Endothelial cell of umbilical vein (primary cell): ENCODE data around the gene TMC6. TPM values are rescaled to one million over a fixed set of nuclear protein-coding genes. Genes with fewer than 3 reads are reported as not detected.

ENCODE experiments used
- BruUV-seq: library from RNA; stranded (reverse); fragments of 400-500 nt; replicated peaks from 2 replicates; lab custom pipeline; 2021; lab: Mats Ljungman, UMichigan
- CTCF ChIA-PET: fragments of 300-600, 350-600 bp; sonication (Branson Sonifier 250); formaldehyde crosslinking; loops from one replicate; lab custom pipeline; 2021; ENCODE audit warnings: antibody characterized with exemption, inconsistent platforms; lab: Charles Lee
- POLR2A ChIA-PET: fragments of 300-600, 350-600 bp; sonication (Branson Sonifier 250); formaldehyde crosslinking; loops from one replicate; lab custom pipeline; 2021; ENCODE audit warnings: antibody characterized with exemption, inconsistent platforms; lab: Charles Lee
- DNase-seq: peaks from one replicate; pipeline ENCODE4 v3.0.0-alpha.2; 2011; ENCODE audit warnings: low read depth, low spot score
- FAIRE-seq: peaks from 2 replicates; lab custom pipeline; 2011; peaks lifted over from hg19 to GRCh38; lab: Jason Lieb, UNC
- H2AFZ ChIP-seq: 2 replicates; pipeline ENCODE4 v1.6.0; 2012; ENCODE audit warnings: low read depth, low read length, control low read depth, inconsistent platforms
- H3K27ac ChIP-seq: 2 replicates; pipeline ENCODE4 v1.5.1; 2011; ENCODE audit warnings: low read depth, mild to moderate bottlenecking, control low read depth, low read length, moderate library complexity; ENCODE audit not compliant: insufficient read depth
- H3K27me3 ChIP-seq, 2 experiments: 2 replicates each; pipeline versions ENCODE4 v1.6.0 to v1.6.1; 2011; ENCODE audit warnings: low read length in 2 of 2, mixed read lengths in 1 of 2; ENCODE audit not compliant: control insufficient read depth in 2 of 2, insufficient read depth in 2 of 2
- H3K36me3 ChIP-seq, 2 experiments: 2 replicates in 1 of 2; 3 replicates in 1 of 2; pipeline ENCODE4 v1.5.1; 2011; ENCODE audit warnings: low read length in 2 of 2, mild to moderate bottlenecking in 1 of 2, moderate library complexity in 1 of 2; ENCODE audit not compliant: control insufficient read depth in 2 of 2, insufficient read depth in 2 of 2; ENCODE audit errors: extremely low read depth in 1 of 2
- H3K4me1 ChIP-seq: 3 replicates; pipeline ENCODE4 v1.5.1; 2011; ENCODE audit warnings: mild to moderate bottlenecking, low read length; ENCODE audit not compliant: control insufficient read depth, insufficient read depth; ENCODE audit errors: extremely low read depth
- H3K4me2 ChIP-seq: 2 replicates; pipeline ENCODE4 v1.6.1; 2011; ENCODE audit warnings: low read length, control low read depth, mixed read lengths; ENCODE audit not compliant: insufficient read depth
- H3K4me3 ChIP-seq, 3 experiments: fragments of 200-600 bp in 1 of 3; sonication (generic), shearing (Covaris generic) in 1 of 3; replicated peaks in 1 of 3; 2 replicates each; pipeline ENCODE4 v1.5.1; 2011 to 2016; ENCODE audit warnings: control low read depth in 3 of 3, low read length in 3 of 3, mild to moderate bottlenecking in 2 of 3, inconsistent platforms in 1 of 3, low read depth in 1 of 3, moderate library complexity in 1 of 3; ENCODE audit not compliant: insufficient read depth in 1 of 3
- H3K79me2 ChIP-seq: 2 replicates; pipeline ENCODE4 v1.6.0; 2012; ENCODE audit warnings: low read length, inconsistent platforms; ENCODE audit not compliant: control insufficient read depth, insufficient read depth
- H3K9ac ChIP-seq: replicated peaks from 2 replicates; pipeline ENCODE3; 2011; ENCODE audit warnings: low read length, control low read depth; ENCODE audit not compliant: insufficient read depth; ENCODE audit errors: extremely low read depth
- H3K9me1 ChIP-seq: replicated peaks from 3 replicates; pipeline ENCODE4 v1.6.0; 2011; ENCODE audit warnings: mild to moderate bottlenecking, low read length; ENCODE audit not compliant: control insufficient read depth, insufficient read depth; ENCODE audit errors: extremely low read depth
- H3K9me3 ChIP-seq: replicated peaks from 2 replicates; pipeline ENCODE4 v1.5.1; 2012; ENCODE audit warnings: low read length, inconsistent platforms; ENCODE audit not compliant: control insufficient read depth, insufficient read depth
- H4K20me1 ChIP-seq: replicated peaks from 2 replicates; pipeline ENCODE3; 2011; ENCODE audit warnings: mild to moderate bottlenecking, low read length; ENCODE audit not compliant: control insufficient read depth, insufficient read depth; ENCODE audit errors: extremely low read depth
- CTCF ChIP-seq, 2 donors: IDR thresholded peaks; 1 replicate in 1 of 2; 2 replicates in 1 of 2; pipeline ENCODE4 v1.5.1; 2011; ENCODE audit warnings: low read length in 2 of 2, mild to moderate bottlenecking in 2 of 2, moderate library complexity in 2 of 2, control low read depth in 1 of 2, inconsistent platforms in 1 of 2, low read depth in 1 of 2; ENCODE audit not compliant: insufficient read depth in 1 of 2; ENCODE audit errors: extremely low read depth in 1 of 2
- EZH2 ChIP-seq: IDR thresholded peaks from 2 replicates; pipeline ENCODE4 v1.6.1; 2012; ENCODE audit warnings: borderline replicate concordance, low read depth, mild to moderate bottlenecking, moderate library complexity, low read length, inconsistent platforms; ENCODE audit not compliant: severe bottlenecking
- FOS ChIP-seq: IDR thresholded peaks from 2 replicates; pipeline ENCODE4 v1.6.1; 2011; ENCODE audit warnings: mild to moderate bottlenecking, low read length, moderate library complexity, borderline replicate concordance; ENCODE audit not compliant: insufficient read depth
- GATA2 ChIP-seq: IDR thresholded peaks from 2 replicates; pipeline ENCODE4 v1.7.0; 2011; ENCODE audit warnings: low read depth, mild to moderate bottlenecking, moderate library complexity, mixed read lengths, low read length; ENCODE audit not compliant: insufficient read length, insufficient read depth
- JUN ChIP-seq: IDR thresholded peaks from 2 replicates; pipeline ENCODE4 v1.6.1; 2011; ENCODE audit warnings: borderline replicate concordance, low read depth; ENCODE audit not compliant: insufficient read length, insufficient read depth
- MAX ChIP-seq: IDR thresholded peaks from 2 replicates; pipeline ENCODE4 v1.6.1; 2011; ENCODE audit not compliant: insufficient read depth, insufficient read length
- MYC ChIP-seq: IDR thresholded peaks from one replicate; pipeline ENCODE4 v1.6.1; 2011; ENCODE audit warnings: mild to moderate bottlenecking, low read depth, low read length
- POLR2A ChIP-seq: IDR thresholded peaks from 2 replicates; pipeline ENCODE4 v1.6.1; 2012; ENCODE audit warnings: low read depth, mild to moderate bottlenecking, control low read depth, low read length
- POLR2AphosphoS5 ChIP-seq: IDR thresholded peaks from 2 replicates; pipeline ENCODE4 v1.6.1; 2012; ENCODE audit warnings: low read depth, mild to moderate bottlenecking, control low read depth, low read length, moderate library complexity; ENCODE audit not compliant: insufficient read depth
- dilution Hi-C: fragments of 300-500 bp; cut with MboI; formaldehyde crosslinking; loops from one replicate; pipeline ENCODE4 v1.15.0; 2019; ENCODE audit warnings: low sequenced_read_pairs; ENCODE audit not compliant: extremely low pct_ligation_motif_present
- intact Hi-C: fragments of 100-400 bp; cut with micrococcal nuclease; formaldehyde crosslinking; loops from one replicate; pipeline ENCODE4 v1.10.0; 2022
- polyA plus RNA-seq, 4 experiments: library from polyadenylated mRNA; depleted of rRNA in 3 of 4; stranded (reverse) in 3 of 4; unstranded in 1 of 4; fragments of >200 nt; gene quantifications; 2 replicates each; pipeline versions ENCODE4 v1.2.1 to v1.2.3, GENCODE V29; 2011 to 2012; ENCODE audit warnings: missing spikeins in 1 of 4
- total RNA-seq: library from RNA; stranded (reverse); gene quantifications from 2 replicates; pipeline ENCODE4 v1.2.3, GENCODE V29; 2021

TMC6 gene
- total and polyA plus RNA-seq, 2 donors (not counting 3 experiments of a cell fraction or from before 2014, with no cell fraction given) = 23.2 to 72.4 TPM

DNA sequence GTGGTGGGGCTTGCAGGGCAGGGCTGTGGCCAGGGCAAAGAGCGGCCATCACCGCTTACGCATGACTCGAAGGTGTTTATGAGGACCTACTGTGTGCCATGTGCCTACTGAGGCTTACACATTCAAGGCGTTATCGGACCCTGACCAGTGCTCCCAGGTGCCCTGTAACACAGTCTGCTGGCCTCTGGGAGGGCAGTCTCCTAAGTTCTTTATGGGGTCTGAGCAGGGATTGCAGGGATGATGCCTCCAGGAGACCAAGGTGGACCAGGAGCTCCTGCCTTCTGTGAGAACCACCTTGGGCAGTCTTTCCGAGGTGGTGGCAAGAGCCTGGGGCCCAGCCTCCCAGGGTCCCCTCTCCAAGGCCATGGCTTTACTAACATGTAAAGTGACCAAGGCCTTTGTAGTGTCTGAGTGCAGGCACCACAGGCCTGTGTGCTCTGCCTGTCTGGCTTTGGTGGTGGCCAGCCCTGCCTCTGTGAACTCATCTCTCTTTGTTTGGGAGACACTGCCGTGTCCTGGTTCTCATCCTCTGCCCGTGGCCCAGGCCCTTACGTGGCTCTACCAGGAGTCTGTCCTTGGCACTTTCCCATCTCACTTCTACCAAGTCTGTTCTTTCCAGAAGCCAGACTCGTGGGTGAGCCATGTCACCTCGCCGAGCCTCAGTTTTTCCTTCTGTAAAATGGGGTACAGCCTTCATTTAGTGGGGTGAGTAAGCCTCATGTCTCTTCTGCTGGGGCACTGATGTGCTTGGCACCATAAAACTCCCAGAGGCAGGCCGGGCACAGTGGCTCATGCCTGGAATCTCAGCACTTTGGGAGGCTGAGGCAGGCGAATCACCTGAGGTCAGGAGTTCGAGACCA, 36.4 kb upstream of the TMC6 start:
- Histone ChIP-seq H3K4me3 (no peak overlapping the region), H3K4me1 (peaks cover 2% of the 10 kb centered on the region), H3K9me1 (no peaks in the 10 kb centered on the region), H3K36me3 (no peaks in the 10 kb centered on the region), H3K27me3 (no peaks in the 10 kb centered on the region), H2AFZ (no peak overlapping the region), H3K27ac (no peak overlapping the region), H4K20me1 (no peaks in the 10 kb centered on the region), H3K4me2 (no peak overlapping the region), H3K9me3 (no peaks in the 10 kb centered on the region), H3K9ac (no peak overlapping the region), H3K79me2 (no peaks in the 10 kb centered on the region)
- BruUV-seq = no TSS peak
- no peak for TF ChIP-seq MYC
- no peak for TF ChIP-seq JUN
- TF ChIP-seq FOS = no peak
- no peak for TF ChIP-seq CTCF (IDR thresholded peaks at IDR 0.05; ENCODE audit: extremely low read depth in 1 of 2, insufficient read depth in 1 of 2, low read depth in 1 of 2, low read length in 2 of 2)
- no peak for TF ChIP-seq POLR2A
- TF ChIP-seq POLR2AphosphoS5 = no peak
- no peak for TF ChIP-seq EZH2
- no peak for TF ChIP-seq MAX
- no peak for TF ChIP-seq GATA2
- intact Hi-C loops (loop anchor here (5.0 kb wide), 1 partner anchor 33 kb away; the partner anchor contains the start of gene TMC8), dilution Hi-C loops (no loop called here)
- DNase-seq (no peak), FAIRE-seq (no peak)
- POLR2A ChIA-PET = no interaction called here
- CTCF ChIA-PET = interaction anchor here (2.7 kb wide), 1 partner anchor 12 kb away, joined by 9 read pairs; no protein-coding TSS in a partner anchor
